Stimulated activated CD8-positive, alpha-beta memory T cell treated with anti-CD3 and anti-CD28 coated beads, Interleukin-15, amount 100 ng/mL, for 4 hours (primary cell): ENCODE data around the gene KCNIP4.

Experiments used
- DNase-seq, 2 donors: peaks; one replicate each; pipeline ENCODE4 v3.0.0-alpha.2; 2020; ENCODE audit warnings: low read depth in 2 of 2

Gene KCNIP4

DNA sequence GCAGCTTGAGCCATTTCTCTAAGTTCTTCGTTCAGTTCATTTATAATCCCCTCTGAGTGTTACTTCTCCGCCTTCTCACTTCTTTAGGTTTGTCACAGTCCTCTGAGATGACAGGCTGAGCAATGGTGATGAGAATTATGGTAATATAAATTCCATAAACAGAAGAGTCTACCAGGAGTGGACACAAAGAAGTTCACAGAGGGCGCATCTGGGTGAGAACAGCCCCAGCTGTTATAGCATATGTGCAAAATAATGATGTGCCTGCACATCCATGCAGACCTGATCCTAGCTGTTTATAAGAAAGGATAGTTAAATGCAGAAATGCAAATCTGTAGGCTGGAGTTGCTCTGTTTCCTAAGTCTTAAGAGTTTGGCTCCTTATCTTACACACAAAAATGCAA, 377.5 kb downstream of the KCNIP4 start:
- DNase-seq: no peak

DNA sequence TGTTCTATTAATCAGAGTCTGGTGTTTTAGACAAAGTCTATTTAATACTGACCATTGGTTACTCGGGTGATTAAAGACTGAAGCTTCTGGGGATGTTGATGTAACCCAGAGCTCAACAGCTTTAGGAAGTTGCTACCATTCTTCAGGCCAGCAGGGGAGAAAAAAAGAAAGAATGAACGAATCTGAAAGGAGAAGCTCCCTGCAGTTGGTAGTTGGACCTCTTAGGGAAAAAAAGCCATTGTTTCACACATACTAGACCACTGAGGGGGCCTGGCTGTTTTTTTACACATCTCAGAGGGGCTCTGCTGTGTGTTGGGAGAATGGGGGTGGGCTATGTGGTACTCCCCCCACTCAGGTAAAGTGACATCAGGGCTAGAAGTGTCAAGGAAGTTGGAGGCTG, 378.9 kb downstream of the KCNIP4 start:
- no peak for DNase-seq

DNA sequence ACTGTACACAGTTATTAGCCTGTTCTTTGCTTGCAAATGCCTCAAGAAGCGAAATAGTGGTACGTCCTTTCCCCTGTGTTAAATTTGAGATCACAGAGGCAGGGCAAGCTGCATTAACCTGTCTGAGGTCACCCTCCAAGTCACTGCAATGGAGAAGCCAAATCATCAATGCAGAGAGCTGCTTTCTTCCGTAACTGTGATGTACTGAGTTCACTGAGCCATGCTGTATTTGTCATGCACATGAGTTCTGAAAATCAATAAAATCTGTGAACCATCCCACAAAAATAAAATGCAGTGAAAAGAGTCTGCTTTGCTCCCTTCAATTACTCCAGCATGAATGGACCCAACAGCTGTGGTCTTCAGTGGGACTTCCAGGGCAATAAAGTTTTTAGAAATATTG, 393.5 kb downstream of the KCNIP4 start:
- no peak for DNase-seq

- no peak for DNase-seq
These were observed 394.1 kb downstream of the KCNIP4 start for GRCh38 chr4:21554500-21554899.

DNA sequence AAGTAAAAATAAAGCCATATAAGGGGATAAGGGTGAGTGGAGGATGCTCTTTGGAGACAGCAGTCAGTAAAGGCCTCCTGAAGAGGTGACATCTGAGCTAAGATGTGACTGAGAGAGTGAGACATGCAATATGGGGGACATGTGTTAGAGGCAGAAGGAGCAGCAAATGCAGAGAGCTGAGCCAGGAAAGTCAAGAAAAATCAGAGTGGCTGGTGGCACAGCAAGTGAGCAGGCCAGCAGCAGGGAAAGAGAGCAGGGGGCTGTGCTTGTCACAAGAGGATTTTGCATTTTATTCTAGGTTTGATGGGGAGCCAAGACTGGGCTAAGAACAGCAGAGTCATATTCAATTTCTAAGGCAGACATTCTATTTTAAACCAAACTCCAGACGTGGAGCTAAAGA, 394.5 kb downstream of the KCNIP4 start:
- no peak for DNase-seq

DNA sequence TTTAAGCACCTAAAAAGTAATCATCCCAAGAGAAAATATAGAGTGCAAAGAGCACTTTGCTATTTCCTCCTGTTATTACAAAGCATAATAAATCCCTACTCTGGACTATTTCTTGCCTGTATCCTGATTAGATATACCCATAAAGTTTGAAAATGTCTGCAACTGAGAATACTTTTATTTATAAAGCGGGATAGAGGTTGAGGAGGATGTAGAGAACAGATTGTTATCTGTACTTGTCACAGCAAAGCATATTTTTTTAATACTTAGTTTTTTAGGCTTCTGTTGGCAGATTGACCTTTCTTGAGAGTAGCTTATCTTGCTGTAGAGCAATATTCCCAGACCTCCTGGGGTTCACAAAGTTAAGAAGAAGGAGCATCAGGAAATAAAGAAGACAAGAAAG, 396.1 kb downstream of the KCNIP4 start:
- no peak for DNase-seq

DNA sequence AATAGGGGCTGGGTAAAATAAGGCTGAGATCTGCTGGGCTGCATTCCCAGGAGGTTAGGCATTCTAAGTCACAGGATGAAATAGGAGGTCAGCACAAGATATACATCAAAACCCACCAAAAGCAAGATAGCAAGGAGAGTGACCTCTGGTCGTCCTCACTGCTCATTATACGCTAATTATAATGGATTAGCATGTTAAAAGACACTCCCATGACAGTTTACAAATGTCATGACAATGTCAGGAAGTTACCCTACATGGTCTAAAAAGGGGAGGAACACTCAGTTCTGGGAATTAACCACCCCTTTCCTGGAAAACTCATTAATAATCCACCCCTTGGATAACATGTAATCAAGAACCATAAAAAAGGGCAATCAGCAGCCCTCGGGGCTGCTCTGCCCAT, 403.6 kb downstream of the KCNIP4 start:
- no peak for DNase-seq

DNA sequence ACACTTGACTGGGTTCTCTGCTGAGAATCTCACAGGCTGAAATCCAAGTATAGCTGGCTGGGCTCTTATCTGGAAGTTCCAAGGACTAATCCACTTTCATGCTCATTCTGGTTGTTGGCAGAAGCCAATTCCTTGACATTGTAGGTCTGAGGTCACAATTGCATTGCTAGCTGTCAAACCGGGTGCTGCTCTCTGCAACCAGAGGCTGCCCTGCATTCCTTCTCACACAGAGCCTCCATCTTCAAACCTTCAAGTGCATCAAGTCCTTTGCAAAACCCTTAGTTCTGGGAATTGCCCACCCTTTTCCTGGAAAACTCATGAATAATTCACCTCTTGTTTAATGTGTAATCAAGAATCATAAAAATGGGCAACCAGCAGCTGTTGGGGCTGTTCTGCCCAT, 404.2 kb downstream of the KCNIP4 start:
- DNase-seq: no peak

DNA sequence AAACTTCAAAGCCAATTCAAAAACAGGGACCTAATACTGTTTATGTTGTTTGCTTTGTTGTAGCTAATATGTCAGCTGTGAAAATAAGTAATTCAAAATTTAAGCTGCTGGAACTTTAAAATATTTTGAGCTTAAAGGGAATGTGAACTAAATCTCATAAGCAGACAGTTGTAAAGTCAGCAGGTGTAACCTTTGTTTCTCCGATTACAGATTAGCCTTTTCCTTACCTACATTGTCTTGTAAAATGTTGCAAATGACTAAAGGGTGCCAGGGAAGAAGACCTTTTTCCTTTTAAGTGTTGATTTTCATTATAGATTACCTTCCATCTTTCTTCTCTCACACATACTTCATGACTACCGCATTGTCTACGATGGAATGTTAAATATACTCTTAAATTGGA, 405.1 kb downstream of the KCNIP4 start:
- DNase-seq: no peak

DNA sequence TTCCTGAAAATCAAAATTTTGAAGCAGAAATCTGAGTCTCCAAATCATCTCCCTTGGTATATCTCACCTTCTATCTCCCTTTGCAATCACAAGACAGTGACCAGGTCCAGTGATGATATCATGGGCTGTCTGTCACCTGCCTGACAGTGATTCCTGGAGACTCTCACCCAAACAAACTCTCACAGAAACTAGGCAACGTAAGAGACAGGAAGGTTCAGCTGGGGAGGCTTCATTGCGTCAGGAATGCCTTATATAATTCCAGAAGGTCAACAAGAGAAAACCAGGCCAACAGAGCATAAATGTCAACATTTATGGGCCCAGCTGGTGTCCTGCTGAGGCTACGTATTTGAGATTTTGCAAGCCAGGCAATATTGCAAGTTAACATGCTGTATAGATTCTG, 412.7 kb downstream of the KCNIP4 start:
- DNase-seq: no peak

GRCh38 chr4:21531048-21531447, 417.5 kb downstream of the KCNIP4 start:
- DNase-seq: no peak

- DNase-seq: no peak
These were observed 419.4 kb downstream of the KCNIP4 start for GRCh38 chr4:21529214-21529613.

- DNase-seq: no peak
These were observed 426.3 kb downstream of the KCNIP4 start for GRCh38 chr4:21522296-21522695.

- no peak for DNase-seq
These were observed 431.3 kb downstream of the KCNIP4 start for GRCh38 chr4:21517126-21517859.

GRCh38 chr4:21514022-21514694, 434.4 kb downstream of the KCNIP4 start:
- DNase-seq: no peak

GRCh38 chr4:21512353-21512752, 436.2 kb downstream of the KCNIP4 start:
- no peak for DNase-seq

- DNase-seq: no peak
These were observed 441.1 kb downstream of the KCNIP4 start for GRCh38 chr4:21507439-21507838.

DNA sequence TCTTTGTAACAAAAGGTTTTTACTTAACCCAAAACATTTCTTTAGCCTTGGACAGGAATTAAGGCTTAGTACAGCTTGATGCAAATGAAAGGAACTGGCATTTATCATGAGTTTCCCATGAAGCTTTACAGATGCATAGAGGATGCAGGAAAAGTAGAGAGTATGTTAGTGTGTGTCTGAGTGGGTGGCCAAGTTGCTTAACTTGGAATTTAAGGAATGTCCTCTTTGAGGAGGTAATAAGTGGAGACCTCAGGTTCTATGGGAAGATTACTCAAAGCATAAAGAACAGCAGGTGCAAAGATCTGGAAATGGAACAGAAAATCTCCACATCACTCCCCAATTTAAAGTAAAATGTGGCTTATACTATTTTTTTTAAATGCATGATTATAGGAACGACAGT, 457.9 kb downstream of the KCNIP4 start:
- no peak for DNase-seq

DNA sequence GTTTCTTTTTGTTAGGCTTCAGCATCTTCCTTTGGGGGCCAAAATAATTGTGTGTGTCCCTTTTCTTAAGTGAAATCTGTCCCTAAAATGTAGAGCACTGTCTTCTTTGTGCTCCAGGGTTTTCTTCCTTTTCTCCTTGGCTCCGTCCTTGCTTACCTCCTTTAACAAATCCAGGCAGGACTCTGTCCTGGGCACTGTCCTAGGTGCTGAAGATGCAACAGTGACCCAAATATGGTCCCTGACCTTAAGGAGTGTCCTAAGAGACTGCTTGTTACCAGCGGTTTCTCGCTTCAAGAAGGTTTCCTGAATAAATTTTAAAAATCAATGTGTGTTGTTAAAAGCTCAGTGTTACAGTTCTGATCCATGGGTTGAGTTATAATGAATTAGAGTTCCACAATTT, 471.8 kb downstream of the KCNIP4 start:
- DNase-seq: no peak

GRCh38 chr4:21474195-21474594, 474.4 kb downstream of the KCNIP4 start:
- DNase-seq: no peak

- DNase-seq: no peak
These were observed 478.0 kb downstream of the KCNIP4 start for GRCh38 chr4:21470535-21470934.

DNA sequence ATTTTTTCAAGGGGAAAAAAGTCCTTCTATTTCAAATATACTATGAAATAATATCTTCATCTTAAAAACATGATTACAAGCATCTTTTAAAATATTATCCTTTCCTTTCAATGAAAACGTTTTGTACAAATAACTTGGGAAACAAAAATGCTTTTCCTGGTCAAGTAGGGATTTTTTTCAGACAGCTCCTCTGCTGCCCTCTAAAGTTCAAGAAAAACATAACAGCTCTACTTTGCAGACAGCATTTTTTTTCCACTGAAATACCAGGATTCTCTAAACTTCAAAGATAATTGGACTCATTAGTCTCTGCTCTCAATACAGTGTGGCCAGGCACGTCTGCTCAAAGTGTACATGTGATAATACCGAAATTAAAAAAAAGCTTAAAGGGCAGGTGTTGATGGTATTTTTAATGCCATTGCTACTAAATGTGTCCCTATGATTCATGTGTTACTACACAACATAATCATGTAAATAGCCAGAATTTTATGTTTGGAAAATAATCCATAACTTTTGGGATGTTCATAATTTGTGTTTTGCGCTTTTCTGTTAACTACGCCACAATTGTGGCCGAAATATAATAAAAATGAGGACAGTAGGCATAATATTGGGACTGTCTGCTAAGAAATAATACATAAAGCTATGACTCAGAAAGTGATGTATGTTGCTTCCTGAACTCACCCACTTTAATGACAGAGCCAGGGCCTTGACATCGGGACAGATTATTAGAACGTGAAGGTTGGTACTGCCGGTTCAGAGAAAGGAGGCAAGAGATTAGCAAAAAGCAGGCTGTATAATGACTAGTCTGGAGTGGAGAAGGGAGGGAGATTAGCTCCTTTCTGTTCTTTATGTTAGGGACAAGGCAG, 478.9 kb downstream of the KCNIP4 start:
- DNase-seq: no peak

DNA sequence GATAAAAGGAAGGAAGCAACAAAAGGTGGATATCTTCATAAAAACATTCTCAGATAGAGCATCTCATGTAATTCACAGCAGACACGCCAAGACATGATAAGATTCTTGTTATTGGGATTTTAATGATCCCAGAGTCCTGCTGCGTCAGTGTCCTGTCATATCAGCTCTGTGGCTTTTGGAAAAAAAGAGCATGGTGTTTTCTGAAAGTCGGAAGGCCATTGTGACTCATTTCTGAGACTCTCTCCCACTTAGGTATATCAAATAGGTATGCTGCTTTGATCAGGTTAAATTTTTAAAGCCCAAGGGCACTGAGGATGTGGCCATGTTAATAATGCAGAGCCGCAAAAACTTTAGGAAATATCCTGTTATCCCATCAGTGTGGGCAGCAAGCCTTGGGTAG, 481.0 kb downstream of the KCNIP4 start:
- no peak for DNase-seq
